ENCODE data around the gene DCLK2. TPM values are rescaled to one million over a fixed set of nuclear protein-coding genes. Genes with fewer than 3 reads are reported as not detected.

DCLK2 gene
- total RNA-seq, 1 experiment from 2014 or later, result 1.2 TPM

GRCh38 chr4:150259861-150260567 is 181.8 kb downstream of the DCLK2 start:
- no peaks in the 10 kb centered on the region for H3K4me1 ChIP-seq (ENCODE audit: insufficient read depth, low read length)
- intact Hi-C loops (cut with micrococcal nuclease), result loop anchor here (1.0 kb wide), 1 partner anchor 20 kb away; no protein-coding TSS in a partner anchor
- H3F3A ChIP-seq (ENCODE audit: low read length, unreplicated experiment), result no peaks in the 10 kb centered on the region
- no peaks in the 10 kb centered on the region for H3K79me2 ChIP-seq (ENCODE audit: low read length)
- H3K27me3 ChIP-seq (ENCODE audit: low read length), result no peaks in the 10 kb centered on the region
- no peak overlapping the region for H2AFZ ChIP-seq (ENCODE audit: low read length)
- ATAC-seq (no peak), DNase-seq (no peak)
- no peak for TF ChIP-seq CTCF (conservative IDR thresholded peaks at IDR 0.05; ENCODE audit: low read depth, low read length)
- TF ChIP-seq EZH2phosphoT487 (IDR thresholded peaks at IDR 0.05; ENCODE audit: borderline replicate concordance, low read length), result no peak
- no peak for TF ChIP-seq EZH2 (IDR thresholded peaks at IDR 0.05; ENCODE audit: low read length, unreplicated experiment)
- H3K9me2 ChIP-seq (replicated peaks; ENCODE audit: low read length), result no peaks in the 10 kb centered on the region
- CTCF ChIA-PET, result interaction anchor here (0.6 kb wide), 1 partner anchor 15 kb away, joined by 7 read pairs; no protein-coding TSS in a partner anchor
- H3K4me2 ChIP-seq (ENCODE audit: low read length), result no peak overlapping the region
- BruUV-seq (replicated peaks), result no TSS peak
- no peak overlapping the region for H3K9ac ChIP-seq (ENCODE audit: low read length)
- no peaks in the 10 kb centered on the region for H3K9me3 ChIP-seq (ENCODE audit: low read length)
- no peak overlapping the region for H3K27ac ChIP-seq (ENCODE audit: low read length)
- no peak overlapping the region for H3K4me3 ChIP-seq (ENCODE audit: low read length)
- no peaks in the 10 kb centered on the region for H4K20me1 ChIP-seq (ENCODE audit: low read length)
- POLR2A ChIA-PET (ENCODE audit: unreplicated experiment), result no interaction called here
- H3K36me3 ChIP-seq (ENCODE audit: low read depth, low read length), result no peaks in the 10 kb centered on the region

- Histone ChIP-seq H3K9me2 (replicated peaks; ENCODE audit: low read length) (no peaks in the 10 kb centered on the region), H3K4me3 (ENCODE audit: low read length) (no peak overlapping the region), H4K20me1 (ENCODE audit: low read length) (no peaks in the 10 kb centered on the region), H3K9me3 (ENCODE audit: low read length) (no peaks in the 10 kb centered on the region), H3K4me2 (ENCODE audit: low read length) (no peak overlapping the region), H3K4me1 (ENCODE audit: insufficient read depth, low read length) (no peaks in the 10 kb centered on the region), H3K9ac (ENCODE audit: low read length) (no peak overlapping the region), H2AFZ (ENCODE audit: low read length) (no peak overlapping the region), H3K27ac (ENCODE audit: low read length) (no peak overlapping the region), H3K27me3 (ENCODE audit: low read length) (no peaks in the 10 kb centered on the region), H3F3A (ENCODE audit: low read length, unreplicated experiment) (no peaks in the 10 kb centered on the region), H3K36me3 (ENCODE audit: low read depth, low read length) (no peaks in the 10 kb centered on the region), H3K79me2 (ENCODE audit: low read length) (no peaks in the 10 kb centered on the region)
- DNase-seq, result no peak
- no TSS peak for BruUV-seq (replicated peaks)
- no peak for TF ChIP-seq EZH2phosphoT487 (IDR thresholded peaks at IDR 0.05; ENCODE audit: borderline replicate concordance, low read length)
- no peak for TF ChIP-seq EZH2 (IDR thresholded peaks at IDR 0.05; ENCODE audit: low read length, unreplicated experiment)
- intact Hi-C loops (cut with micrococcal nuclease), result no loop called here
- ChIA-PET CTCF (no interaction called here), POLR2A (ENCODE audit: unreplicated experiment) (no interaction called here)
- ATAC-seq, result no peak
Measured at GRCh38 chr4:150261571-150261970, 183.3 kb downstream of the DCLK2 start.

GRCh38 chr4:150262611-150263010 is 184.4 kb downstream of the DCLK2 start:
- Histone ChIP-seq H3K79me2 (ENCODE audit: low read length) (no peaks in the 10 kb centered on the region), H3K27me3 (ENCODE audit: low read length) (no peaks in the 10 kb centered on the region), H2AFZ (ENCODE audit: low read length) (no peak overlapping the region), H3K9ac (ENCODE audit: low read length) (no peak overlapping the region), H4K20me1 (ENCODE audit: low read length) (no peaks in the 10 kb centered on the region), H3K9me3 (ENCODE audit: low read length) (no peaks in the 10 kb centered on the region), H3K4me3 (ENCODE audit: low read length) (no peak overlapping the region), H3K36me3 (ENCODE audit: low read depth, low read length) (no peaks in the 10 kb centered on the region), H3K9me2 (replicated peaks; ENCODE audit: low read length) (no peaks in the 10 kb centered on the region), H3F3A (ENCODE audit: low read length, unreplicated experiment) (no peaks in the 10 kb centered on the region), H3K27ac (ENCODE audit: low read length) (no peak overlapping the region), H3K4me2 (ENCODE audit: low read length) (no peak overlapping the region), H3K4me1 (ENCODE audit: insufficient read depth, low read length) (no peaks in the 10 kb centered on the region)
- TF ChIP-seq EZH2 (IDR thresholded peaks at IDR 0.05; ENCODE audit: low read length, unreplicated experiment), result no peak
- no peak for TF ChIP-seq EZH2phosphoT487 (IDR thresholded peaks at IDR 0.05; ENCODE audit: borderline replicate concordance, low read length)
- no peak for TF ChIP-seq CTCF (conservative IDR thresholded peaks at IDR 0.05; ENCODE audit: low read depth, low read length)
- ChIA-PET CTCF (no interaction called here), POLR2A (ENCODE audit: unreplicated experiment) (no interaction called here)
- DNase-seq (no peak), ATAC-seq (no peak)
- intact Hi-C loops (cut with micrococcal nuclease), result no loop called here
- no TSS peak for BruUV-seq (replicated peaks)
